DMS 273 treated with DMSO at 0.1 percent for 48 hours (cell line): ENCODE measurements around the gene ASTN2.
"Not testable (repeated sequence)": the region's sequence is repeated elsewhere in the genome, so short reads cannot be mapped to it uniquely, and the experiment has no call there.

Experiments
- DNase-seq: peaks from one replicate; lab custom pipeline; 2025; lab: John Stamatoyannopoulos, UW

ASTN2 gene

DNA sequence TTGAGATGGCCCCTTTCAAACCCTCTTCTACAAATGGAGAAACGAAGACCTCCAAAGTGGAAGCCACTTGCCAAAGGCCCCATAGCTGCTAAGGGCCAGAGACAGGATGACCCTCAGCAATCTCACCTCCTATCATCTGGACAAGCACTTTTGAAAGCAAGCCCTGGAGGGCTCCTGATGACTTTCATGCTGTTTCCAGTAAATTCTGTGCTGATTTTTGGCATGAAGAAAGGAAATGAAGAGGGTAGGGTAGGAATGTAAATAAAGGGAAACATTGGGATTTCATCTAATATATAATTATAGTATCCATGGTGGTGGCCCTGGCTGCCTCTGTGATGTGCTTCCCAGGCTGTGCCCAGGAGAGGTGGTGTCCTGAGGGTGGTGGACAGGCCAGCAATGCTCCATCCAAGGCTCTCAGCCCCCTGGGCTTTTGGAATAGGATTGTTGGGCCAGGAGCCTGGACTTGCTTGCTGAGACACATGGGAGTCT is 935.8 kb downstream of the ASTN2 start:
- no peak for DNase-seq

DNA sequence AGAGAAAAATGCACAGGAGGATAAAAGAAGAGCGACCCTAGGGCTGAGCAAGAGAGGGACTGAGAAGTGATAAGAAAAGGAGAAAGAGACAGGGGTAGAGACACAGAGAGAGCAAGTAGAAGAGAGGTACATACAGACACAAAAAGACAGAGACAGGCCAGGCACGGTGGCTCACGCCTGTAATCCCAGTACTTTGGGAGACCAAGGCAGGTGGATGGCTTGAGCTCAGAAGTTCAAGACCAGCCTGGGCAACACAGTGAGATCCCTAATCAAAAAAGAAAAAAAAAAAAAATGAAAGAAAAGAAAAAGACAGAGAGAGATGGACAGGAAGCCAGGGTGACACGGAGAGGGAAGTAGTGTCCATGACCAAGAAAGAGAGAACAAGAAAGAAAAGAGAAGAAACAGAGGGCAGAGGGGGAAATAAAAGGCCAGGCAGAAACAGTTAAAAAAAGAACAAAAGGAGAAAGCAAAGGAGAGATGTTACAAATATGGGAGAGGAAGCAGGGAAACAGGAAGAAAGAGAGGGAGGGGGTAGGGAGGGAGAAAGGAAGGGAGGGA is 937.2 kb downstream of the ASTN2 start:
- no peak for DNase-seq

DNA sequence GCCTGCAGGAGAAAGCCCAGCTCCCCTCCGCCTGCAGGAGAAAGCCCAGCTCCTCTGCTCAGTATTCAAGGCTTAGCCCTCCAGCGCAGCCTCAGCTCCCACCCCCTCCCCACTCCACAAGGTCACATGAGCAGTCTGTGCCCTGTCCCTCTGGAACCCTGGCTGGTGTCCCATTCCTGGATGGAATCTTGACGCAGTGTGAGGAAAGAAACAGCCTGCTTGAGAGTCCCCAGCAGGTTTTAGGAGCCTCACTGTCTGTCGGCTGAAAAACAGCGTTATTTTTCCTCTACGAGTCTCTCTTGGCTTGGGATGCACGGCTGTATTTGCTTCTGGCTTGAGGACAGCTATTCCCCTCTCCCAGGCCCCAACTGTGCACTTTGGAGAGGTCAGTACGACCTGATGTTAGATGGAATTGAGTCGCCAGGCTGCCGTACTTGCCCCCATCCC is 937.9 kb downstream of the ASTN2 start:
- DNase-seq: no peak

- no peak for DNase-seq
Measured at GRCh38 chr9:116476002-116476401, 938.9 kb downstream of the ASTN2 start.

DNA sequence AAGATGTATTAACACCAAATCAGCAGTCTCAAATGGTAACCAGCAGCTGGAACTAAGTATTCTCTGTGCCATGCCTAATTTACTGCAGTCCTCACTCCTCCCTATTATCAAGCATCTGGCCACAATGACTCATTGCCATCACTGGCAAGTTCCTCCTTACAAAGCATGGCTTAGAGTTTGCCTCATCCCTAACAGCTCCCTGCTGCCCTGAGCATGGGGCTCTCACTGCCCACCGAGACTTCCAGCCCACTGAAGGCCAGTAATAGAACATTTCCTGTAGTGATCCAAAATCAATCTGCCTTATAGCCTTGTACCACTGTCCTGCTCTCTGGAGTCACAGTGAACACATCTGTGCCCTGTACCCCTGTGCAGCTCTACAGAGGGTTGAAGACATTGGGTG is 939.7 kb downstream of the ASTN2 start:
- no peak for DNase-seq

DNA sequence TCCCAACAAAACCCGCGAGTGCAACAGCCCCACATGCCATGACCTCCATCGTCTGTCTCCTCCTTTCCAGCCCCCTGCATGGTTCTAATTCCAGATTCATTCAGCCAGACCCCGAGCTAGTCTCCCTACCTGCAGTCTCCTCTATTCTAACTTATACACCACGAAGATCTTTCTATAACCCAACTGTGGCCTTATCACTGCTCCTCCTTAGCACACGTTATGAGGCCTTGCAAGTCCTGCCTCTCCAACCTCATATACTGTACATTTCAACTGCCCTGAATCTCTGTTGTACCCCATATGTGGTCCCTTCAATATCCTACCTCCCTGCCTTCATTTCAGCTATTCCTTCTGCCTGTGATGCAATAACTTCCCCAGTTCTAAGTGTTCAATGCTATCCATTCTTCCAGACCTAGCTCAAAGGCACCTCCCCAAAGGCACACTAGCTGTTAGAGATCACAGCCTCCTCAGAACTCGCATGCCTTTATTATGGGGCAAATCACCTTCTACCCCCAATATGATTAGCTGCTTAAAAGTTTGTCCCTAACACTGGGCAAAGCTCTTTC is 942.8 kb downstream of the ASTN2 start:
- DNase-seq: no peak

DNA sequence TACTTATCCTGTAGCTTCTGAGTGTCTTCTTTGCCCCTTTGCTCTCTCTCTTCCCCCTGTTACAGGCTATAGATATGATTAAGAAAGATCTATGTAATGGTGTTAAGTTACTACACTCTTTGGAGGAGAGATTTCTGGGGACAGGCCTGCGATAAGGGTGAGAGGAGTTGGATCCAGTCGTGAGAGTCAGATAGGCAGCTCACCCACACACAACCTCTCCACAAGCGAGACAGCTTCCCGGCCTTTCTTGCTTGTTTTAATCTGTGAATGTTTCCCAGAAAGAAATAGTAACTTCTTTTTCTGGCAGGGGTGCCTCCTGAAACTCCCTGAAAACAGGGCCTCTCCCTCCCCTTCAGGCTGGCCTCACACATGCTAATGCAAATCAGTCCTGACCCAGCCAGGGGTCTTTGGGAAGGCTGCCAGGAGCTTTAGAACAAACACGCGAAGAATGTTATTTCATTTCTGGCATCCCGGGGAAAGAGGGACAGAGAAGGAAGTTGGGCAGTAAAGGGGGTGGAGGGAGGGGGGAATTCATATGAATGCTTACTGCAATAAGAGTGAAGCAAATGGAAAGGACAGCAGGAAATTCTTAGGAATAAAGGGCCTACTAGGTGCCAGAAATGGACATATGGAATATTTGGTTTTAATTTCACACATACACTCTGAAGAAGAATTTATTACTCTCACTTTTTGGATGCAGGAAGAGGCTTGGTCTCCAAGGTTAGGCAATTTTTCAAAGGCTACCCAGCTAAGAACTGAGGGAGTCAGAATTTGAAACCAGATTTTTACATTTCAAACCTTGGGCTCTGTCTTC is 943.6 kb downstream of the ASTN2 start:
- DNase-seq: no peak

GRCh38 chr9:116468793-116469527 is 945.9 kb downstream of the ASTN2 start:
- DNase-seq: no peak

DNA sequence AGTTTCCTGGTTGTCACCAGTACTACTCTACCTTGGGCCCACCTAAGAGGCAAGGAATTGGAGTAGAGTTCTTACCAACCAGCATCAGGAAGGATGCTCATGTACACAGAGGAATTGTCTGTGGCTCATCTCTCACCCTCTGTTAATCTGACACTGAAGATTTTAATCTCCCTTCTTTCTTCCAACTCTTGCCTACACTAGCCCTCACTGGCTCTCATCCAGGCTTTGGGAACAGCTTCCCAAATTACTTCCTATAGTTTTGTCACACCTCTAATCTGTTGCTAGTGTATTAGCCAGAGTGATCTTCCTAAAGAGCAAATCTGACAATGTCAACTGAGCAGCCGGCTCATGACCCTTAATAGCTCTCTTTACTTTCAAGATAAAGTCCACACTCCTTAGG is 946.5 kb downstream of the ASTN2 start:
- no peak for DNase-seq

DNA sequence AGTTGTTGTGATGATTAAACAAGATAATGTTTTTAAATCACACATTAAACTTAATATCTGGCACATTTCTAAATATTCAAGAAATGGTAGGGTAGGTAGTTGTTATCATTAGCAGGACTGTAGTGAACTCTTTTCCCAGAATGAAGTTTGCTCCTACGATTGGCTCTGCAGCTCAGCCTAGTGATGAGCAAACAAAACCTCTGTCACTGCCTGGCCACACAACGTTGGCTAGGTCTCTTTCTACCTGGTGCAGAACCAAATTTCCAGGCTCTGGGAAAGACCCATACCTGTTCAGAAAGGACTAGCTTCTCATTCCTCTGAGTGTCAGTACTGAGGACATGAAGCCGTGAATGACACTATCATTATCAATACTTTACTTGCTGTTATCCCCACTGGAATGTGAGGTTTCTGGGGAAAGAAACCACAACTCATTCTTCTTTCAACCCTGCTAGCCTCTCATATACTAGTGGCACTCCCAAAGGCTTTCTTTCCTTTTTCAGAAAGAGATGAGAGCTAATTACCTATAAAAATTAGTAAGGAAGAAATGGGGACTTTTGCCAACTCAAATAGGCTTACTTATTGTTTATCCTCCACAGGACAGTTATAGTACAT is 947.0 kb downstream of the ASTN2 start:
- DNase-seq: no peak

DNA sequence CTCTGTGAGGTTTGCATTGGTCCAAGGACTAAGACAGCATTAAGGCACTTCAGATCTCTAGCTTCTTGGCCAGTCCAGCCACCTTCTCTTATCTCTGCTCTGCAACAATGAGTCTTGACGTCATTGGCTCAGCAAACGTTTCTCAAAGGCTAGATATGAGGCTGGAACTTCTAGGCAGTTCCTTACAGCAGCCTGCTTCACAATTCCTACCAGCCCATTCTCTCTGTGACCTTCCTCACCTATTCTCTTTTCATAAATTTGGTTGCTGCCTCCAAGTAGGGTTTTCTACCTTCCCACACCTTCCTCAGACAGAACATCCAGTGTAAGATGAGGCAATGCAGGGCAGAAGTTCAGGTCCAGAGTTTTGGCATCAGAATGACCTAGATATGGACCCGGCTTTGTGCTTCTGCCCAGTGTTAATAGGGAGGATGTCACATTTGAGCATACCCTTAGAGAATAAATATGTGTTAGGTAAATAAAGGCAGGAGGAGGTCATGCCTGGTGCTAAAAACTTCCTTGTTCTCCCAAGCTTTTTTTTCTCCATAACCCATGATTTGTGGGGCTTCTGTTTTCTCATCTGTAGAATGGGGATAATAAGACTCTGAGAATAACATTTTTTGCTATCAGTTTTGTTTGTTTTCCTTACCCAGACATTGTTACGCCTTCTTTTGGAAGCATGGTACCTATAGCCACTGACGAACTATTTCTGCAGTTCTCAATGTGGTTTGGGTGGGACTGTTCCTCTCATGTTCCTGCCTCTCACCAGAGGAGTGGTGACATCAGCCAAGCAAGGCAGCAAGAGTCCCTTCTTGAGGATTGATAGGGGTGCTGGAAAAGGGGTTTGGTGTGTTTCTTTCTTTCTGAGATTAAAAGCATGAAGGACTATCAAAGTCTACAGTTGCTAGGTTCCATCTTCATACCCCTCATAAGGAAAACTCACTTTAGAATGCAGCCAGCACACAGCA is 948.3 kb downstream of the ASTN2 start:
- no peak for DNase-seq

DNA sequence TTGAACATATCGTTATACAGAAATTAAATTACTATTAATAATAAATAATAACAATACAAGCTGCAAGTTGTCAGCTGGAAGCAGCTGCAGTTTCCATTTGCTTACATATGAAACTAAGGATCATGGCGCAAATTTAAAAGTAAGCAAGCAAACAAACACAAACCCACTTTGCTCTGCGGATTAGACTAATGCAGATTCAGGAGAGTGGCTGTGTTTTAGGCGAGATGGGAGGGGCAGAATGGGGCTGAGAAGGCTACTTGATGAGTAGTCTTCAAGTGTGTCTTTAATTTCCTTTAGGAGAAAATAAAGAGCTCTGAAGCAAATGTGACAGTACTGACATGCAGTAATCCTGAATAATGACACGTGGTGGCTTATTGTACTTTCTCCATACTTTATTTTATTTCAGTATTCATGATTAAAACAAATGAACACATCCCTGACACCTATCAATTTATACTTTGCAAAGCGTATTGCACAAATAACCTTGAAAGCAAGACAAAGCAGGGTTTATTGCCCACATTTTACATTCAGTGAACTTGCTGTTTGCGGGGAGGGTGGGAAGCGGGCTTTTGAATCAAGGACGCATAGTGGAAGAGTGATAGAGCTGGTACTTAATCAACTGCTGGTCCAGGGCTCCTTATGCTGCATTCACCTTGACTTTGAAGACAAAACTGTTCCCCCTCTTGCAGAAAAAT is 949.1 kb downstream of the ASTN2 start:
- no peak for DNase-seq

- no peak for DNase-seq
Measured at GRCh38 chr9:116464987-116465571, 949.8 kb downstream of the ASTN2 start.

DNA sequence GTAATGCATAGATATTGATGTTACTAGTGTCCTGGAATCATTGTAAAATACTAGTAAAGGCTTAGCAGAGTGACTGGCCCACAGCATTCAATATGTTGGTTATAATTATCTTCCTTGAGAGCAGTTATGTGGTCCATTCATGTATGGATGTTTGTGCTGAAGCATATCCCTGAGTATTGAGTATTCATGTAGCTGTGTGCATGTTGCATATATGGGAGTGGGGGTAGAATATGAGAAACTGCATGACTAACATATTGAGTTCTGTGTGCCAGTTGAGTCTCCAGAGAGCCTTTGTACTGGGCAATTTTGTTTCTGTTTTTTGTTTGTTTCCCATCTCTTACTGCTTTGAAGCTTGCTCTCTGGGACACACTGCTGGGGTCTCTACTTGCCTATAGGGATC is 950.4 kb downstream of the ASTN2 start:
- no peak for DNase-seq

GRCh38 chr9:116461632-116462031 is 953.2 kb downstream of the ASTN2 start:
- no peak for DNase-seq

DNA sequence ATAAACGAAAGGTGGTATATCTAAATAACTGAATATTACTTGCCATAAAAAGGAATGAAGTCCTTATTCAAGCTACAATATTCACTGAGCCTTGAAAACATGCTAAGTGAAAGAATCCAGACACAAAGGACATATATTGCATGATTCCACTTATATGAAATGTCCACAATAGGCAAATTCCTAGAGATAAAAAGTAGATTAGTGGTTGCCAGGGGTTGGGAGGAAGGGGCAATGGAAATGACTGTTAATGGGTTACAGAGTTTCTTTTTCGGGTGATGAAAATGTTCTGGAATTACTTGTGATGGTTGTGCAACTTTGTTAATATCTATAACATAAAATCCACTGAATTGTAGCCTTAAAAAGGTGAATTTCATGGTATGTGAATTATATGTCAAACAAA is 954.8 kb downstream of the ASTN2 start:
- DNase-seq: no peak

GRCh38 chr9:116459576-116459975 is 955.3 kb downstream of the ASTN2 start:
- DNase-seq: no peak

DNA sequence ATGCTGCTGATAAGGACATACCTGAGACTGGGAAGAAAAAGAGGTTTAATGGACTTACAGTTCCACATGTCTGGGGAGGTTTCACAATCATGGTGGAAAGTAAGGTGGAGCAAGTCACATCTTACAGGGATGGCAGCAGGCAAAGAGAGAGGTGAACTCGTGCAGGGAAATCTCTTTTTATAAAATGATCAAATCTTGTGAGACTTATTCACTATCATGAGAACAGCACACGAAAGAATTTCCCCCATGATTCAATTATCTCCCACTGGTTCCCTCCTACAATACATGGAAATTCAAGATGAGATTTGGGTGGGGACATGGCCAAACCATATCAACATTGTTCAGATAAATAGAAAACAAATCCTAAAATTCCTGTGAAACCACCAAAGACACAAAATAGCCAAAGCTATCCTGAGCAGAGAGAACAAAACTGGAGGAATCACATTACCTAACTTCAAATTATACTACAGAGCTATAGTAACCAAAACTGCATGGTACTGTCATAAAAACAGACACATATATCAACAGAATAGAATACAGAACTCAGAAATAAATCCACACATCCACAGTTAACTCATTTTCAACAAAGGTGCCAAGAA is 958.3 kb downstream of the ASTN2 start:
- no peak for DNase-seq

GRCh38 chr9:116454539-116454938 is 960.3 kb downstream of the ASTN2 start:
- not testable (repeated sequence) for DNase-seq

DNA sequence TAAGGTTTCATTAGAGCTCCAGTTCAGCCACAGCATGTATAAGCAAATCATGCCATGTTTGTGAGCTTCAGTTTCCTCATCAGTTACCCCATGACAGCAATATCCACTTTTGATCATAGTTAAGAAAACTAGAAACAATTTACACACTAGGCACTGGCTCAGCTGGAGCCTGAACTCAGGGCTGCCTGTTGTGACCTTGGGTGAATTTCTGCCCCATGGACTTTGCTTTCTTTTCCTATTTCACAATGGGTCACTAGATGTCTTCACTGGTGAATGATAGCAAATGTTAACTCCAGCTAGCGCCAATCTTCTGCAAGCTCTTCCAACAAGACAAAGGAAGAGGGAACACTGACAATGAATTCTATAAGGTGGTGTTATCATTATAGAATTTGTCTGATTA is 961.1 kb downstream of the ASTN2 start:
- DNase-seq: no peak
